NOMO-1 treated with dmso at 0.1 percent for 144 hours (cell line): ENCODE data around the gene DNAH8.
"Not testable (repeated sequence)": the region's sequence is repeated elsewhere in the genome, so short reads cannot be mapped to it uniquely, and the experiment has no call there.

Experiments
- DNase-seq: peaks from one replicate; lab custom pipeline; 2025; ENCODE audit not compliant: unreplicated experiment; lab: John Stamatoyannopoulos, UW

The DNAH8 gene

DNA sequence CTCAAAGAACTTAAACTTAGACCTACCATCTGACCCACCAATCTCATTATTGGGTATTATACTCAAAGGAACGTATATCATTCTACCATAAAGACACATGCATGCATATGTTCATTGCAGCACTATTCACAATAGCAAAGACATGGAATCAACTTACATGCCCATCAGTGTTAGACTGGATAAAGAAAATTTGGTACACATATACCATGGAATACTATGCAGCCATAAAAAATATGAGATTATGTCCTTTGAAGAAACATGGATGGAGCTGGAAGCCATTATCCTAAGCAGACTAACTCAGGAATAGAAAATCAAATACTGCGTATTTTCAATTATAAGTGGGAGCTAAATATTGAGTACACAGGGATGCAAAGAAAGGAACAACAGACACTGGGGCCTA, 167.0 kb downstream of the DNAH8 start:
- no peak for DNase-seq

DNA sequence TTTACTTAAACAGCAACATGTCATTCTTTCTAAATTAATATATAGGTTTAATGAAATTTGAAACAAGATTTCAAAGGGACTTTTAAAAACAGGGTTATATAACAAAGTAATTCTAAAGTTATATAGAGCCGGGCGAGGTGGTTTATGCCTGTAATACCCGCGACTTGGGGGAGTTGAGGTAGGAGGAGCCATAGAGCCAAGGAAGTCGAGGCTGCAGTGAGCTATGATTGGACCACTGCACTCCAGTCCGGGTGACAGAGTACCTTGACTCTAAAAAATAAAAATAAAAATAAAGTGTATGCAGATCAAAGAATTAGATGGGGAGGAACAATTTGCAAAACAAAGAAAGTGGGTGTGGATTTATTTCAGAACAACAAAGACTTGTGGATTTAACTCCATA, 182.4 kb downstream of the DNAH8 start:
- DNase-seq, result no peak

- DNase-seq, result no peak
Measured at GRCh38 chr6:38901802-38902522, 186.9 kb downstream of the DNAH8 start.

DNA sequence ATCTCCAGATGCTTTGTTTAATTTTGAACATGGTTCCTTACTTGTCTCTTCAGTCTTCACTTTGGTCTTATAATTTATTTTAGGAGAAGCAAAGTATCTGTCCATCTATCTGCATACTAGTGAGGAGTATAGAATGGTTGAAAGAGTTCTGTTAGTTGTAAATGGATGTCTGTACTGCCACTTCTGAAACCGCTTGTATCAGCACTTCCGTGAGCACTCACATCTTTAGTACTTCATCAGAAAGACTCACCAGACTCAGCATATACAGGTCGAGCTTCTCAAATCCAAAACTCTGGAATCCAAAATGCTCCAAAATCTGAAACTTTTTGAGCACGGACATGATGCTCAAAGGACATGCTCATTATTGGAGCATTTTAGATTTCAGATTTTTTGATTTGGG, 191.5 kb downstream of the DNAH8 start:
- DNase-seq, result no peak

- no peak for DNase-seq
Measured at GRCh38 chr6:38907264-38907663, 192.2 kb downstream of the DNAH8 start.

GRCh38 chr6:38909015-38909730, 194.1 kb downstream of the DNAH8 start:
- DNase-seq, result no peak

DNA sequence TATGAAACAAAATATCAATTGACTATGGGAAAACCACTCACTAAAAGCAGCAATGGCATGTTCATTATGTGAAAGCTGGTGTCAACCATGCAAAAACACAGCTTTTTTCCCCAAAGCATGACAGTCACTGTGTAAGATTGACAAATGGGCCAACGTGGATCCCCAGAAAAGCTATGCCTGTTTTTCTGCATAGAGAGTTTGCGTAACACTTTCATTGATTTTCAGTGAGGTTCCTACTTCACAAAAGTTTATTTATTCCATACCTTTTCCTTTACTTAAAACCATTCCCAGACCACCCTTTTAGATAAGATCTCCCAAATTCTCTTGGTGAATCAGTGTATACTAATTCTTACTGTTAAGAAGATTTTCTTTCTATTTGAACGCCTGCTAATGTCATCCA, 195.1 kb downstream of the DNAH8 start:
- no peak for DNase-seq

DNA sequence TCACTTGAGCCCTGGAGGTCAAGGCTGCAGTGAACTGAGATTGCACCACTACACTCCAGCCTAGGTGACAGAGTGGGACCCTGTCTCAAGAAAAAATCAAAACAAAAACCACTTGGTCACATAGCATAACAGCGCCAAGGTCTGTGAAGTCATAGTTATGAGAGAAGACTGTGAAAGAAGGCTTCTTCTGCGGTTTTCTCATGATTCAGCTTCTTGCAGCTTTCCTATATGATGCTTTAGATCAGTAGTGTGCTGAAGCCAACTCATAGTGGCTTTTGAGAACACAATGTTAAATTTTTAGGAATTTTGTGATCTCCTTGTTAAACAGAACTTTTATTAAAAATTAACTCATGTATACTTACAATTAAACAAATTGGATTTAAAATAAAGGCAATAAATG, 197.3 kb downstream of the DNAH8 start:
- DNase-seq, result no peak

DNA sequence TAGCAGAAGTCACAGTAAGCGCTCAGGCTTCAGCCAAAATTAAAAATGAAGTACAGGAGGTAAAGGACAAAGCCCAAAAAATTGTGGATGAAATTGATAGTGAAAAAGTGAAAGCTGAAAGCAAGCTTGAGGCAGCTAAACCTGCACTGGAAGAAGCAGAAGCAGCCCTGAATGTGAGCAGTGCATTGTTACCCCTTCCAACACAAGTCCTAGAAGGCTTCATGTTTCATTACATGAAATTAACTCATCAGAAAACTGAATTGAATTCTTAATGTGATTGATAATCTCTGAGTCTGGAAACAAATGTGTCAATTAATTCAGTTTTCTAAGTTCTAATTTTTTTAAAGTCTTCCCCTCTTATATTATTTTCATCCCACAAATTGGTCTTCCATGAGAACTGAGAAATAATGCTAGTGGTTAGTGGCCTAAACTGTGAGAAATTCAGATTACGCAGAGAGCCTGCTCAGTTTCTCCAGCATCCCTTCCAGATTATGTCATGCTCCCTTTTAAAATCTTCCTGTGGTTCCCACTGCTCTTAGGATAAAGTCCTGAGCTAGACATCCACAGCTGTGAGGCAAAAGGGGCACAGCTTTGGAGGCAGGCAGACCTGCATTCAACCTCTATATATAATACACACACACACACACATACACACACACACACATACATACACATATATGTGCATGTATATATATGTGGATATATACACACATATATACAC, 200.3 kb downstream of the DNAH8 start:
- DNase-seq, result no peak

- DNase-seq, result not testable (repeated sequence)
Measured at GRCh38 chr6:38921540-38921939, 206.4 kb downstream of the DNAH8 start.

DNA sequence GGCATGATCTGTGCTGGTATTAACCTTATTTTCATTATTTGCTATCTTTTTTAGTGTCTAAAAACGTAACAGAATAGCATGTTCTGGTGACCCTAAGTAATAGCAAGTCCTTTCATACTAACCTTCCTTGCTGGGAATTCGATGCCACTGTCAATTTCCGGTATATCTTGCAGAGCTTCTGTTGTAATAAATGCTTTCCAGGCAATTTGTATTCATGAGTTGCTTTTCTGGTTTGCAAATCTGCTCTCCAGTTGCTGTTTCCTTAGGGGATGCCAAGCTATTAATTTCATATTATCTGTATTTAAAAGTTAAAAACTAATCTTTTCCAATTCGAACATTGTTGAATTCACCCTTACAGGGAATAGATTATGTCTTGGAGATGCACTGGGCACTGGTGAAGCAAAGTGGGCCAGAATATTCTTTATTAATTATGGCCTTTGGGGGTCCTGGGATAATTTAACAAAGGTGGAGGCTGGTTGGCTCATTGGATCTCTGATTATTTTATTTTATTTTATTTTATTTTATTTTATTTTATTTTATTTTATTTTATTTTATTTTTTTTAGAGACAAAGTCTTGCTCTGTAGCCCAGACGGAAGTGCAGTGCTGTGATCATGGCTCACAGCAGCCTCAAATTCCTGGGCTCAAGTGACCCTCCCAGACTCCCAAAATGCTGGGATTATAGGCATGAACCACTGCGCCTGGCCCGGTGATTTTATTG, 209.8 kb downstream of the DNAH8 start:
- no peak for DNase-seq

GRCh38 chr6:38929560-38929959, 214.4 kb downstream of the DNAH8 start:
- DNase-seq, result no peak

DNA sequence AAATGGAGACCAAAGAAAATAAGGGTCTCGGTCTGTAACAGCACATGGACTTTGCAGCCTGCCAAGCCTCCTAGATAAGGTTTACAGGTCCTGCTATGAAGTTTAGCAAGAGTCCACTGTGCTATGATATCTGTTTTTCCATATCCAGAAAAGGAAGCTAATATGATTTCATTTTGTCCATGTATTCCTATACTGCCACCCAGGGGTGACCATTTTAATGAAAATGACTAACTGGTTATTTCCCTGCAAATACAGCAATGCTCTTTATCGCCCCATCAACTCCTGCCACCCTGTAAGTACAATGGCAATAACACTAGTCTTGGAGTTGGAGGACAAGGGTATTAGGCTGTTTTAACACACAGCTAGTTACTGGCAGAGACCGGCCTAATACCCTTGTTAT, 218.3 kb downstream of the DNAH8 start:
- no peak for DNase-seq

GRCh38 chr6:38935051-38935450, 219.9 kb downstream of the DNAH8 start:
- DNase-seq, result no peak

DNA sequence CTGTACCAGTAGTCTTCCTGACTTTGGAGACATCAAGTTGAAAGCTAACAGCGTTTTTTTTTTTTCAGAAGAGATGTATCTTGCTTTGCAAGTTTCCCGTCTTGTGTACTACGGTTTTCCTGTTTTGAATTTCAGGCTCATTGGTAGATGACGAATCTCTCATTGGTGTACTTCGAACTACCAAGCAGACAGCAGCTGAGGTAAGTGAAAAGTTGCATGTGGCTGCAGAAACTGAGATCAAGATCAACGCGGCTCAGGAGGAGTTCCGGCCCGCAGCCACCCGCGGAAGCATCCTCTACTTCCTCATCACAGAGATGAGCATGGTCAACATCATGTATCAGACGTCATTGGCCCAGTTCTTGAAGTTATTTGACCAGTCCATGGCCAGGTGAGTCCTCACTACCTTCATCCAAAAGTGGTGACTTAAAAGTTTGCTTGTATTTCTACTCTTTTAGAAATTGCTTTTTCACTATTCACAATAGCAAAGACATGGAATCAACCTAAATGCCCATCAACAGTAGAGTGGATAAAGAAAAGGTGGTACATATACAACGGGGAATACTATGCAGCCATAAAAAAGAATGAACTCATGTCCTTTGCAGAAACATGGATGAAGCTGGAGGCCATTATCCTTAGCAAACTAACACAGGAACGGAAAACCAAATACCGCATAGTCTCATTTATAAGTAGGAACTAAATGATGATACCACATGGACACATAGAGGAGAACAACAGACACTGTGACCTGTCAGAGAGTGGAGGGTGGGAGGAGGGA, 222.9 kb downstream of the DNAH8 start:
- DNase-seq, result no peak

DNA sequence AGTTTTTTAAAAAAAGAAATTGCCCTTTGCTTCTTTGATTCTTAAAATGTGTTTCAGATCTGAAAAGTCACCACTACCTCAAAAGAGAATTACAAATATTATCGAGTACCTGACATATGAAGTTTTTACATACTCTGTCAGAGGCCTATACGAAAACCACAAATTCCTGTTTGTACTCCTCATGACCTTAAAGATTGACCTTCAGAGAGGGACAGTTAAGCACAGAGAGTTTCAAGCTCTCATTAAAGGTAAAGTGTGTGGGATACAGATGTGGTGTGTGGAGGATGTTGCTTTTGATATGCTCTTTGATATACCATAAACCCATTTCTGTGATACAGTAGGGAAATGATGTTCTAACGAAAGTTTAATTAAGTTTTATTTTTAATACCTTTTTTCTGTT, 223.6 kb downstream of the DNAH8 start:
- DNase-seq, result no peak

GRCh38 chr6:38942442-38942841, 227.3 kb downstream of the DNAH8 start:
- no peak for DNase-seq

DNA sequence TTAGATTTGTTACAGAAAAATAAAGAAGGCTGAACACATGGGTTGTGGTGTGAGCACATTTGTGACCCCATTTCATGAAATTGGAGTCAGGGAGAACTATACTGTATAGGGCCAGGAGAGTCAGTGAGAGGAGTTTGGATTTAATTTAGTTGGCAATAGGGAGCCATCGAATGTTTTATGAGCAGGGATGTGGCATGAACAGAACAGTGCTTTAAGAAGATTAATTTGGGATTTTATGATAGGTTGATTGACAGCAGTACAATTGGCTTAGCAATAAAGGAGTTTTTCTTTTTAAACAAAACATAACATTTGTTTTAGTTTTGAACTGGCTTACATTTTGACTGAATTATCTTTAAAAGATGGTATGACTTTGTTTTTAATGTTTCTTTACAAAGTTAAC, 227.9 kb downstream of the DNAH8 start:
- DNase-seq, result no peak

DNA sequence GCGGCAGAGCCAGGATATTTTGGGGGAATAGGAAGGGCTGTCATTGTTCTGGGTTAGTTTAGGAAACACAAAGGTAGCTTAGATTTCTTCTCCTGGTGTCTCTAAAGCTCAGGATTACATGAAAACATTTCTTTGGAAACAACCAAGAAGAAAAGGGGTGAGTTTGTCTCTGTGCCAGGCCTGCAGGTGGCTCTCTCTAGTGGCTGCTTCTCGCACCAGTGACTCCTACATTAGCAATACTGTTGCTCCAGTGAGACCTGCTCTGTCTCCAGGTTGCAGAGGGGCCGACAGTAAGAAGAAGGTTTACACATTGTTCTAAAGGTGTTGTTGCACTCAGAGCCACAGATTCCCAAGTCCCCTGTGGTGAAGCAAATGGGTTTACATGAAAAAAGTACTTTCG, 228.9 kb downstream of the DNAH8 start:
- no peak for DNase-seq

- DNase-seq, result no peak
Measured at GRCh38 chr6:38944655-38945279, 229.7 kb downstream of the DNAH8 start.
